Stimulated activated CD8-positive, alpha-beta memory T cell treated with anti-CD3 and anti-CD28 coated beads, Interleukin-7, amount 100 ng/mL, for 4 hours (primary cell): ENCODE data around the gene CHRNB1.
A peak's percentile ranks its signal among the peaks of the same experiment; 100 is the strongest.

Experiments
- DNase-seq, 2 donors: peaks; one replicate each; pipeline ENCODE4 v3.0.0-alpha.2; 2020; ENCODE audit warnings: low read depth in 2 of 2

Gene CHRNB1, protein sequence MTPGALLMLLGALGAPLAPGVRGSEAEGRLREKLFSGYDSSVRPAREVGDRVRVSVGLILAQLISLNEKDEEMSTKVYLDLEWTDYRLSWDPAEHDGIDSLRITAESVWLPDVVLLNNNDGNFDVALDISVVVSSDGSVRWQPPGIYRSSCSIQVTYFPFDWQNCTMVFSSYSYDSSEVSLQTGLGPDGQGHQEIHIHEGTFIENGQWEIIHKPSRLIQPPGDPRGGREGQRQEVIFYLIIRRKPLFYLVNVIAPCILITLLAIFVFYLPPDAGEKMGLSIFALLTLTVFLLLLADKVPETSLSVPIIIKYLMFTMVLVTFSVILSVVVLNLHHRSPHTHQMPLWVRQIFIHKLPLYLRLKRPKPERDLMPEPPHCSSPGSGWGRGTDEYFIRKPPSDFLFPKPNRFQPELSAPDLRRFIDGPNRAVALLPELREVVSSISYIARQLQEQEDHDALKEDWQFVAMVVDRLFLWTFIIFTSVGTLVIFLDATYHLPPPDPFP

DNA sequence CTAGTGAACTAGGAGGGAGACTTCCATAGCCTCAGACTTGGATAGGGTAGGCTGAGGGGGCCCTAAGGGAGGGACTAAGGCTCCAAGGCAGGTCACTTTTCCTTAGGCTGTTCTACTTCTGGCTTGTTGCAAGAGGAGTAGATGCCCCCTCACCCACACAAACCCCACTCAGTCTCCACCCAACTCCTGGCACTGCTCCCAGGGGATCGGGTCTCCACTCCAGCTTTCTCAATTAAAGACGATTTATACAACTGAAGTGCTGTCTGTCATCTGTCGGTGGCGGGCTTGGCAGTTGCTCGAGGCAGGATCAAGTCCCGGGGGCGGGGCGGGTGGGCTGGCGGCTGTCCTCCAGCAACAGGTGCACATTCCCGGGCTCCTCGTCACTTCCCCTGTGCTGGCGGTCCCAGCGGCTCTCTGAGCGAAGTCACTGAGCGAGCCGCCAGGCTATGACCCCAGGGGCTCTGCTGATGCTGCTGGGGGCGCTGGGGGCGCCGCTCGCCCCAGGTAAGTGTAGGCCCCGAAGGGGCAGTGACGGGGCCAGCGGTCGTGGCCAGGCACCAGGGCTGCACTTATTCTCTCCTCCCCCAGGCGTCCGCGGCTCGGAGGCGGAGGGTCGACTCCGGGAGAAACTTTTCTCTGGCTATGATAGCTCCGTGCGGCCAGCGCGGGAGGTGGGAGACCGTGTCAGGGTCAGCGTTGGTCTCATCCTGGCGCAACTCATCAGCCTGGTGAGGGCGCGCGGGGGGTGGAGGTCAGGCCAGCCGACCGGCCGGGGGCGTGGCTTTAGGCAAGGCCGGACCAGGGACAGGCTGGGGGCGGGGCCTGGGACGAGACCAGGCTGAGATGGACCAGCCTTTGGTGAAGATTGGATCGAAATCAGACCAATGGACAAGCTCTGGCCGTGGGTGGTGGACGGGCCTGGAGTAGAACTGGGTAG, at the start of gene CHRNB1:
Gene CHRNB1, plus strand, starts transcription at position 380 of the 937 bp plus-strand sequence. Its CDS starts 67 bp downstream, at position 447.
- no peak for DNase-seq

DNA sequence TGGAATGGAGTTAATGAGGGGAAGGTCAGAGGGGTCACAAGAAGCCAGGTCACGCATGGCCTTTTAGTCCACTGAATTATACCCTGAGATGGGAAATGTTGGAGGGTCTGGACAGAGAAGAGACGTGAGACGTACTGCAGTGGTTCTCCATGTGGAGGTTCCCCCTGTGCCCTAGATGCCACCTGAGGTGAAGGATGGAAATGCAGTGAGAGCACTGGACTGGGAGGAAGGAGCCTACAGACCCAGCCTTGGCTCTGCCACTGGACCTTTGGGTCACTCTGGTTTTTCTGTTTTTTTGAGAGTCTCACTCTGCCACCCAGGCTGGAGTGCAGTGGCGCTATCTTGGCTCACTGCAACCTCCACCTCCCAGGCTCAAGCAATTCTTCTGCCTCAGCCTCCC, 48.7 kb upstream of the CHRNB1 start:
- no peak for DNase-seq

DNA sequence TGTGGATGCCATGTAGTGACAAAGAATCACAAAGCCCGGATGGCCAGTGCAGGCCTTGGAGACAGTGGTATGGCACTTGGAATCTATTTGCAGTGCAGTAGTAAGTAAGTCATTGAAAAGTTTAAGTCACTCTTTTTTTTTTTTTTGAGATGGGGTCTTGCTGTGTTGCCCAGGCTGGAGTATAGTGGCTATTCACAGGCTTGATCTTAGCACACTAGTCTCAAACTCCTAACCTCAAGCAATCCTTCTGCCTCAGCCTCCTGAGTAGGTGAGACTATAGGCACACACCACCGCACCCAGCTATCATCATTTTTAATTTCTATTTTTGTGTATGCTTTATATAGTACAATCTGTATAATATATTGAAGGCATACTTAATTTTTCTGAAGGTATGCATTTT, 46.2 kb upstream of the CHRNB1 start:
- no peak for DNase-seq

DNA sequence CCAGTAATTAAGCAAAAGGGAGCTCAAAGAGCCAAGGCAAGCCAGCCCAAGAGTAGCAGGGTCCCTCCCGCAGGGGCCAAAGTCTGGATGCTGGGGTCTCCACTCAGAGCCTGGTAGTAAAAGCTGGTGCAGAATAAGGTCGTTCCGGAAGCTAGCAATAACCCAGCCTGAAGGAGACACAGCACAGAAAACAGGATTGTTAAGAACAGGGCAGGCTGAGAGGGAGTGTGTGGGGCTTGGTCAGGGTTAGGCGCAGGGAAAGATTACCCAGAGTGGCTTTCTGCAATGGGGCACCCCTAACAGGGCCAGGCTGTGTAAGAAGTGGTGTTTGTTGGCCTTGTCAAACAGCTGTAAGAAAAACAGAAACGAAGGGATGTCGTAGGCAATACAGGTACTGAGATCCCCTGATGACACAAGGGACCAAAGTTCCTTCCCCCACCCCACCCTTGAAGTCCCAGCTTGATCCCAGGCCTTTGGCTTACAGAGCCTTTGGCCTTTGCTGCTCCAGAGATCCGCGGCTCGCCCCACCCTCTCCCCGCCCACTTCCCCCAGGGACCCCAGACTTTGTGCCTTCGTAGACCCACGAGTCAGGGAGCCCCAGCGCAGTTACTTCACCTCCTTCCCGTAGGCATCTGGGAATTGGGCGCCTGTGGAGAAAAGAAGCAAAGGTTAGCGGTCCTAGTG, 41.7 kb upstream of the CHRNB1 start:
- no peak for DNase-seq

DNA sequence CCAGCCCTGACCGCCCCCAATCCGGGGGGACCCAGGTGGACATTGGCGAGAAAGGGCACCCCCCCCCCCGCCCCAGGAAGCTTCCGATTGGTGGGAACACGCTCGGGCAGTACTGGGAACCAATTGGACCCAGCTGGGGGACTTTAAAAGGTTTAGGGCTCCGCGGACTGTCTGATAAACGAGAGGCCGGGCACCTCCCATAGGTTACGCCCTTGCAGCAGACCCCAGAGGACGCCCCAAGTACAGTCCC, 41.2 kb upstream of the CHRNB1 start:
- no peak for DNase-seq

DNA sequence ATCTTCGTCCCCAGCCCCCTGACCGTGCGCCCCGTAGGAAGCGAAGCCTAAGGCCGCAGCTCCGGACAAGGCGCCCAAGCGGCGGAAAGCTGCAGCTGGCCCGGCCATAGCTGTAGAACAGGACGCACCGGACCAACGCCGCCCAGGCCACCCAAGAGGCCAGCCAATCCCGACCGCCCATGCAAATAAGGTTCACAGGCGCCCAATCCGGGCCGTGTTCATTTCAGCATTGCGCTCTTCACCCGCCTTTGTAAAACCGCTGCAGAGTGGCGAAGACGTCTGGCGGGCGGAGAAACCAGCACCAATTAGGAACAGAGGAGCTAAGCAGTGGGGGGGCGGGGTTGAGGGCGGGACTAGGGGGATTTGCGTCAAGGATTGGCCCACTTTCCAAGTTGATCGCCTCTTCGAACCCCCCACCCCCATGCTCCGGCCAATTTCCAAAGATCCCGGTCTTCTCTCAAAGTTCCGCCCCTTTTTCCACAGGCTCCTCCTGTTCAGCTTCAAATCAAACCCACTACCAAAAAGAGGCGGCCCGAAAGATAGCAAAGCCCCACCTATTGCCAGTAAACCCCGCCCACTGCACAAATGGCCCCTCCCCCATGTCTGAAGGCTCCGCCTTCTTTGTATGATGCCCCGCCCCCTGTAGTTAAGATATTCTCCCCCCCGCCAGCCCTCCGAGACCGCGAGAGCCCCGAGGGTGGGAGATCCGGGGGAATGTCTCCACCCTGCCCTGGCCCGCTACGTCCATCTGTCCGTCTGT, 40.7 kb upstream of the CHRNB1 start, which contains the start of gene TMEM256:
Gene TMEM256, minus strand, starts transcription at position 121 of the 760 bp plus-strand sequence. Its CDS starts 13 bp downstream, at position 108.
- peak; percentile 93 to 94 for DNase-seq

DNA sequence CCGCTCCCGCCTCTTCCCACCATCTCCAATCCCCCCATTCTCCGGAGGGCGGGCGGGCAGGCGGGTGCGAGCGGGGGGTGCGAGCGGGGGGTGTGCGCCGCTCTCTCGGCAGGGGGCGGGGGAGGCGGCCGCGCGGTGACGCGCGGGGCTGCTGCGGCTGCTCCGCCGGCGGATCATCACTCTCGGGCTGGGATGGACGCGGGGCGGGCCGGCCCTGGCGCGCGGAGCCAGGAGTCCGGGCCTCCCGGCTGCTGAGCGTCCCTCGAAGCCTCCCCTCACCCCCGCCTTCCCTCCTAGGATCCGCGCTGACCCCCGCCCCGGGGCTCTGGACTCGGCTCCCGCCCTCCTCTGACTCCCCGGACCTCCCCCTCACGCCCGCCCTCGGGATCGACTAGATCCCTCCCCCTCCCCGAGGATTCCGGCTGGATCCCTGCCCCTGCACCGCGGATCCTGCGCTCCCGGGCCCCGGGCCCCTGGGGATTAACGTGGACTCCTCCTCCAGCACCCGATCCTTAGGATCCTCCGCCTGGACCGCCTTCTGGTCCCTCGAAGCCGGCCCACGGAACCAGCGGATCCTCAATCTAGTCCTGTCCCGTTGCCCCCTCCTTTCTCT, 40.0 kb upstream of the CHRNB1 start:
- peak in 1 of 2 donors; percentile 69 for DNase-seq

DNA sequence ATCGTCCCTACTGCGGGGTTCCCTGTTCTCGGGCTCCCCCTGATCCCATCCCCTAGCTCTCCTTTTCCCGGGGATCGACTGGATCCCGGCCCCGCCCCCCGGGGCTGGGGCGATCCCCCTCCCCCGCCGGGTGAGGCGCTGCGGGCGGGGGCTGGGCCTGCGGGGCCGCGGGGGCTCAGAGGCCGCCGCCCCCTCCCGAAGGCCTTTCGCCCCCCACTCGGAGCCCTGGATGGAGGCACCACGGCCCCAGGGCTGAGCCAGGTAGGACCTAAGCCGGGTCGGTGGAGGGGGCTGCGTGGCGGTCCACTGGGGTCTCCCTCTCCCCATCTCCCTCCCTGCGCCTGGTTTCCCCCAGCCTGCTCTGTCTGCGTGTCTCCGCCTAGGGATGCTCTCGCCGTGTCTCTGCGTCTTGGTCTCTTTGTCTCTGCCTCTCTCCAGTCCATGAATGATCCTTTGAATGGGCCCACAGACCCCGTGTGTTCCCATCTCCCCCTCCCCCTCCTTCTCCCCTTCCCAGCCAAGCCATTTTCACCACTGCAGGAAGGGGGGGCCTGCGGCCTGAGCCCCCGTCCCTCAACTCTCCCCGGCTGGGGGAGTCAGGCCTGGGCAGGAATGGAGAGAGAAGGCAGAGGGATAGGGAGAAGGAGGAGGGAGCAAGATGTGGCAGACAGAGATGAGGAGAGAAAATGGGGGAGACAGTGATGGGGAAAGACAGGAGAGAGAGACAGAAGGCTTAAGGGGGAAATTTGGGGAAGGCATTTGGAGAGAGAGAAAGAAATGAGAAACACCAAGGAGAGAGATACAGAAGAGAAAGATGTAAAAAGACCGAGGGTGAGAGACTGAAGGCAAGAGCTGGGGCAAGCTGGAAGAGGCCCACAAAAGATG, 39.3 kb upstream of the CHRNB1 start:
- DNase-seq: no peak

DNA sequence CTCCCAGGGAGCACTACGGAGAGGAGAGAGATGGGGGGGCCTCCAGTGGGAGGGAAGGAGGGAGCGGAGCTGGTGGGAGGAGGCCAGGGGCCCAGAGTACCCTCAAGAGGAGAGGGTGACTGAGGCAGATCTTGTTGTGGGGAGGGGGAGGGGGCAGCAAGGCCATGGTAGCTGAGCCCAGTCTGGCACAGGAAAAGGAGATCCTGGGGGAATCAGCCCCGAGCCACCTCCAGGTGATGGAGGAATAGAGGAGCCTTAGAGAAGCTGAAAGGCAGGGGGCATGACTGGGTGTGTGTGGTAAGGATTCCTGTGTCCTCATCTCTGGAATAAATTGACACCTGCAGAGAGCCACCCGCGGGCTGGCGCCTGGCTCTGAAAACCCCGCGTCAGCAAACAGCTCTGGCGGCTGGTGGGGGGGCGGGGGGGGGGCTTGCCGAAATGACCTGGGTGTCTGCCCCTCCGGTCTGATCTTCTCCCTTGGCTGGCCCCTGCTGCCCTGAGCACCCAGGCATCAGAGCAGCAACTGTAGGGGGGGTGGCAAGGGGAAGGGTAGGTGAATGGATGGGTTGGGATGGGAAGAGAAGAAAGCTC, 38.5 kb upstream of the CHRNB1 start:
- DNase-seq: no peak

DNA sequence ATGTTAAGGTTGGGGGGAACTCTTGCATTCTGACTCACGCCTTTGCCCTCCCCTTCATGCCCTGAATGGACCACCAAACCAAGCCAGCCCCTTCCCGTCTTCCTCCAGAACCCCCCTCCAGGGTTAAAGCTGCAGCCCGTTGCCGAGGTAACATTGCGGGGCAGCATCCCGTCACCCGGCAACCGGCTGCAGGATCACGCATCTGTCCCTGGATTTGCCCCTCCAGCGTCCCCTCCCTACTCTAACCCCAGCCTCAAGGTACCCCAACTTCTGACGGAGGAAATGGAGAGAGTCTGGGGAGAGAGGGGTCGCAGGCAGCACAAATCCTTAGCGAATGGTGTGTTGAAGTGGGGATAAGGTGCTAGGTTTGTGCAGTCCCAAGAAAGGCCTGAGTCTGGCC, 37.8 kb upstream of the CHRNB1 start:
- DNase-seq: no peak

DNA sequence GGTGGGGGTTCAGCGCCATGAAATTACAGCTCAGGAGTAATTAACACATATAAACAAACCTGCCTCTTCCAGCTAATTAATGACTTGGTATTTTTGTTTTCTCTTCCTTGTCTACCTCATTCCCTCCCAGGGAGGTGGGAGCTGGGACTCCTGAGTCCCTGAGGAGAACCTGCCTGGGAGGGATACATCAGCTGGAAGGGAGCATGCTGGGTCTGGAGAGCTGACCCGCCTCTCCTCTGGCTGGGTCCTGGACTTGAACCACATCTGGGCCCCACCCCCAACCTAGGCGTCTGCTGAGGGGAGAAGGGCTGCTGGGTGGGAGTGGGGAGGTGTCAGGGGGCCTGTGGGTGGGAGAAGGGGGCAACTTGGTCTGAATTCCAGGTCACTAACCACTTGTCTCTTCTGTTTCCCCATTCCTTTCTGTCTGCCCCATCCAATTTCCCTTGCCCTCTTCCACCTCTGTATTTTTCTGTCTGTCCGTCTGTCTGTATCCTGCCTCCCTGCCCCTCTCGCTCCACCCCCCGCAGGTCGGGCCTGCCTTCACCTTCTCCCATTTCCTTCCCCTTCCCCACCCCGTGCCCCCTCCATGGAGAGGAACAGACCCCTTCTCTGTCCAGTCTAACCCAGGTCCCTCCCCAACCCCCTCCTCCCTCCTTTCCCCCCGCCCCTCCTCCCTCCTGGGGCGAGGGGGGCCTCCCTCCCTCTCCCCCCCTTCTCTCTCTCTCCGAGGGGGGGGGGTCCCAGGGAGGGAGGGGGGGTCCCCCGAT, 37.2 kb upstream of the CHRNB1 start, which contains the start of gene NLGN2:
Gene NLGN2, plus strand, starts transcription at position 361 of the 767 bp plus-strand sequence. CDS start 411 bp downstream, outside the sequence.
- DNase-seq: no peak

DNA sequence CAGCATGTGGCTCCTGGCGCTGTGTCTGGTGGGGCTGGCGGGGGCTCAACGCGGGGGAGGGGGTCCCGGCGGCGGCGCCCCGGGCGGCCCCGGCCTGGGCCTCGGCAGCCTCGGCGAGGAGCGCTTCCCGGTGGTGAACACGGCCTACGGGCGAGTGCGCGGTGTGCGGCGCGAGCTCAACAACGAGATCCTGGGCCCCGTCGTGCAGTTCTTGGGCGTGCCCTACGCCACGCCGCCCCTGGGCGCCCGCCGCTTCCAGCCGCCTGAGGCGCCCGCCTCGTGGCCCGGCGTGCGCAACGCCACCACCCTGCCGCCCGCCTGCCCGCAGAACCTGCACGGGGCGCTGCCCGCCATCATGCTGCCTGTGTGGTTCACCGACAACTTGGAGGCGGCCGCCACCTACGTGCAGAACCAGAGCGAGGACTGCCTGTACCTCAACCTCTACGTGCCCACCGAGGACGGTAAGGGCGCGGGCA, 36.6 kb upstream of the CHRNB1 start:
- no peak for DNase-seq

DNA sequence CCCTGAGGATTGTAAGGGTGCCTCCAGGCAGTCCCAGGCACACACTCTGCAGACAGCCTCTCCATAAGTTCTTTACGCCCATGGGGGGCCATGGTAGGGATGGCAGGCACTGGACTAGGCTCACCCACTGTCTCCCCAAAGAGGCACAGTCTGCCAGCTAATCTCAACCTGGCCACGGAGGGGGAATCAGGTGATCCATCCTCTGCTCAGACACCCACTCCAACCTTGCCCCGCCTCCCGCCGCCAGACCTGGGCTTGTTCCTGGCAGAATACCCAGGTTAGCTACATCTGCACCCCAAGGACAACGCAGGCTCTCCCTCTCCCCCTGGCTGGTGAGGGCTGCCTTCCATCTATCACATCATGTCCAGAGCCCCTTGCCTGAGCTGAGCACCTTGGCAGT, 36.0 kb upstream of the CHRNB1 start:
- DNase-seq: no peak

DNA sequence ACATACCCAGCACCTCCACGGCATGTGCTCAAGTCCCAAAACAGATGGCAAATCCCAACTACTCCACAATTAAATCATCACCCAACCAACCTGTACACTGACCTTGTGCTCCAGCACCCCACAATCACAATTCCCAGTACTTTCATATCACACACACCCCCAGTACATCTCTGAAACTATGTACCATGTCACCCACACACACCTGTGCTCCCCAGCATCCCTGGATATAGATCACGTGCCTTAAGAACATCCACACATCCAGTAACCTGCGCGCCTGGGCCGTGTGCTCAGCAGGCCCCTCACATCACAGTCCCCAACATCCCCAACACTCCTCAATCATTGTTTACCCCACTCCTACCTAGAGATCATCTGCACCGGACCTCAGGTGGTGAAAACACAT, 35.1 kb upstream of the CHRNB1 start:
- DNase-seq: no peak

DNA sequence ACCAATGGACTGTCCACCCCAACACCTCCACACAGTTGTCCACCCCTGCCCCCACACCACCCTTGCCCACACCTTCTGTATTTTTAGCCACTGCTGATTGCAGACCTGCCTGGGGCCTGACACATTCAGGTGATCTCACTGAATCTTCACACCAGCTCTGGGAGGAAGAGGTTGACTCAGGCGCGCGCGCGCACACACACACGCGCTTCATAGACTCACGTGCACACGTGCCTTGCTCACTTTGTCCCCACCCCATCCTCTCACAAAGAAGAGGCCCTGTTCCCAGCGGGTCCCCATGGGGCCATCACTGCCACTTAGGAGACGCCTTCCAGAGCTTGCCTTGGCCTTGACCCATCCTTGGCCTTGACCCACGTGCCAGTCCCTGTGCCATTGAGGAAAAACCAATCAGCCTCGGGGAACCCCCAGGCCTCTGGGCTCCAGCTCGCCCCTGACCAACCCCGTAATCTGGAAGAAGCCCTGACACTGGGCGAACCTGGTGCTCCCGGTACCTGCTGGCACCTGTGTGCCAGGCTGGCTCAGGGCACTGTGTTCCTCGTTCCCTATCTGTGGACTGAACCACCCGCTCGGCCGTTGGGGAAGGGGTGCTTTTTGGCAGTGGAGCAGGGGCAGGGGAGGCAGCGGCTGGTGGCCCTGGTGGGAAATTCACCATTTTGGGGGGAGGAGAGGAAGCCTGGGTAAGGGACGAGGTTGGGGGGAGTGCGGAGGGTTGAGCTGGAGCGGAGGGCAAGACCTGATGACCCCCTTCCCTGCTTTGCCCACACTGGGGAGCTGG, 34.0 kb upstream of the CHRNB1 start:
- DNase-seq: no peak

DNA sequence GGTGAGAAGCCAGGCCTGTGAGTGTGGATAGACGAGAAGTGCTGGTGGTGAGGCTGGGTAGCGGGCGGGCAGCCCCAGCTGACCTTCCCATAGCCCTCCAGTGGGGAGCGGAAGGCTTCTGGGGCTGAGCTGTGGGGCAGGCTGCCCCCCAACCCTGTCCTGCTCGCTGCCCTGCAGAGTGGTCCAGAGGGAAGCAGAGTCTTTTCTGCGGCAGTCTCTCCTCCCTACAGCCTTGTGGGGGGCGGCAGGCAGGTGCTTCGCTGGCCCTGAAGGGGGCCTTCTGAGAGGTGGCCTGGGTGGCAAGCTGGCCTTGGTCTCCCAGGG, 33.5 kb upstream of the CHRNB1 start:
- DNase-seq: no peak

DNA sequence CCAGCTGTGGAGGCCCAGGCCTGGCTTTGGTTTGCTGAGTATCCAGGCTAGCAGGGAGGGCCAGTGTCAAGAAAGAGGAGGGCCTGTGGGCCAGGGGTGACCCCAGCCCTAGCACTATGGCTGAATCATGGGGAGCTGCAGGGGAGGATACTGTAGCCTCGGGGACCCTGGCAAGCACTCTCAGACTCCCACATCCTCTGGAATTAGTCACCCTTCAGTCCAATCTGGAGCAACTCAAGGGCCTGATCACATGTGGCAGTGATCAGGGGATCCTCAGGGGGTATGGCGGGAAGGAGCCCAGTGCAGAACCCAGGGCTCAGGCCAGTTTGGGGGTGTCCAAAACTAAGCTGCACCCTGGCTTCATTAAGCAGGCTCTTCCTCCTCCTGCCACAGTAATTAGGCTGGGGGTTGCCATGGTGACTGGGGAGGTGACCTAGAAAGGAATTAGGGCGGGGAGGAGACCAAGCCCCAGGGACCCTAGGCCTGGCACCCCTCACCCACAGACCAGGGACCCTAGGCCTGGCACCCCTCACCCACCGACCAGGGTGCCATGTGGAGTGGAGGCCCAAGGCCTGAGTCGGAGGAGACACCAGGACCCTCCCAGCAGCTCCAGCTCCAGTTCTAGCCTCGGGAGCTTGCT, 31.4 kb upstream of the CHRNB1 start:
- DNase-seq: no peak
